ENCODE measurements around the gene GPC6. TPM values are rescaled to one million over a fixed set of nuclear protein-coding genes. Genes with fewer than 3 reads are reported as not detected.

The GPC6 gene
- total RNA-seq, 1 donor from 2014 or later = 42.9 TPM

- H3K4me1 Mint-ChIP-seq = no peaks in the 10 kb centered on the region
- no peaks in the 10 kb centered on the region for H3K9me3 ChIP-seq (ENCODE audit: low read depth)
- no peaks in the 10 kb centered on the region for H3K9me3 Mint-ChIP-seq
- no peak overlapping the region for H2AFZ ChIP-seq (replicated peaks)
- no peaks in the 10 kb centered on the region for H3K36me3 ChIP-seq
- H4K20me1 ChIP-seq (ENCODE audit: low read depth) = no peaks in the 10 kb centered on the region
- H3K27me3 ChIP-seq = no peaks in the 10 kb centered on the region
- no peak for TF ChIP-seq EZH2phosphoT487 (IDR thresholded peaks at IDR 0.05)
- H3K4me3 ChIP-seq = no peak overlapping the region
- H3K27ac Mint-ChIP-seq = no peak overlapping the region
- H3F3A ChIP-seq (ENCODE audit: low read depth) = no peaks in the 10 kb centered on the region
- no peak for DNase-seq (ENCODE audit: low spot score)
- no peaks in the 10 kb centered on the region for H3K36me3 Mint-ChIP-seq
- no peak overlapping the region for H3K9ac ChIP-seq
- H3K4me1 ChIP-seq = no peaks in the 10 kb centered on the region
- H3K79me2 ChIP-seq (ENCODE audit: low read depth) = no peaks in the 10 kb centered on the region
- no peaks in the 10 kb centered on the region for H3K27me3 Mint-ChIP-seq (ENCODE audit: insufficient read depth, low read depth)
- no peak overlapping the region for H3K27ac ChIP-seq
- no peak overlapping the region for H3K4me3 Mint-ChIP-seq
- no peak overlapping the region for H3K4me2 ChIP-seq
Measured at GRCh38 chr13:93867481-93867880, 640.9 kb downstream of the GPC6 start.

DNA sequence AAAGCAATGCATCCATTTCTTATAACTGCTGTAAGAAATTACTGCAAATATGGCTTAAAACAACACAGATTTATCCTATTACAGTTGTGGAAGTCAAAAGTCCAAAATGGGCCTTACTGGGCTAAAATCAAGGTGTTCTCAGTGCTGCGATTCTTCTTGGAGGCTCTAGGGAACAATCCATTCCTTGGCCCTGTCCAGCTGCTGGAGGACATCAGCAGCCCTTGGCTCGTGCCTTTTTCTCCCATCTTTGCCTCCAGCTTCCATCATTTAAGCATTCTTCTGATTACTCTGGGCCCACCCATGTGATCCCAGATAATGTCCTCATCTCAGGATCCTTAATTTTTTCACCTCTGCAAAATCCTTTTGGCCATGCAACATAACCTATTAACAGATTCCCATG, 645.8 kb downstream of the GPC6 start:
- no peaks in the 10 kb centered on the region for H3K9me3 Mint-ChIP-seq
- H3K27me3 Mint-ChIP-seq (ENCODE audit: insufficient read depth, low read depth) = no peaks in the 10 kb centered on the region
- no peak overlapping the region for H3K4me3 ChIP-seq
- H3K4me3 Mint-ChIP-seq = no peak overlapping the region
- no peak overlapping the region for H2AFZ ChIP-seq (replicated peaks)
- H3K4me1 ChIP-seq = no peaks in the 10 kb centered on the region
- no peaks in the 10 kb centered on the region for H3K4me1 Mint-ChIP-seq
- H3K4me2 ChIP-seq = no peak overlapping the region
- no peaks in the 10 kb centered on the region for H4K20me1 ChIP-seq (ENCODE audit: low read depth)
- no peak overlapping the region for H3K27ac Mint-ChIP-seq
- TF ChIP-seq CTCF (IDR thresholded peaks at IDR 0.05) (no peak), EZH2 (IDR thresholded peaks at IDR 0.05) (no peak), EZH2phosphoT487 (IDR thresholded peaks at IDR 0.05) (no peak)
- DNase-seq (ENCODE audit: low spot score) = no peak
- no peaks in the 10 kb centered on the region for H3K79me2 ChIP-seq (ENCODE audit: low read depth)
- H3K36me3 ChIP-seq = no peaks in the 10 kb centered on the region
- H3K27me3 ChIP-seq = no peaks in the 10 kb centered on the region
- no peaks in the 10 kb centered on the region for H3K9me3 ChIP-seq (ENCODE audit: low read depth)
- H3F3A ChIP-seq (ENCODE audit: low read depth) = no peaks in the 10 kb centered on the region
- no peak overlapping the region for H3K27ac ChIP-seq
- no peak overlapping the region for H3K9ac ChIP-seq
- no peaks in the 10 kb centered on the region for H3K36me3 Mint-ChIP-seq

GRCh38 chr13:93872786-93873347, 646.3 kb downstream of the GPC6 start:
- no peaks in the 10 kb centered on the region for H3K36me3 ChIP-seq
- no peaks in the 10 kb centered on the region for H4K20me1 ChIP-seq (ENCODE audit: low read depth)
- no peak overlapping the region for H3K27ac ChIP-seq
- Mint-ChIP-seq H3K36me3 (peaks cover 3% of the 10 kb centered on the region), H3K4me3 (no peak overlapping the region), H3K9me3 (peaks cover 4% of the 10 kb centered on the region), H3K27me3 (ENCODE audit: insufficient read depth, low read depth) (no peaks in the 10 kb centered on the region), H3K4me1 (no peaks in the 10 kb centered on the region), H3K27ac (no peak overlapping the region)
- no peak for TF ChIP-seq EZH2phosphoT487 (IDR thresholded peaks at IDR 0.05)
- no peak for TF ChIP-seq EZH2 (IDR thresholded peaks at IDR 0.05)
- no peak for TF ChIP-seq CTCF (IDR thresholded peaks at IDR 0.05)
- H3K9me3 ChIP-seq (ENCODE audit: low read depth) = no peaks in the 10 kb centered on the region
- no peaks in the 10 kb centered on the region for H3K27me3 ChIP-seq
- no peak overlapping the region for H3K9ac ChIP-seq
- no peak overlapping the region for H2AFZ ChIP-seq (replicated peaks)
- H3K79me2 ChIP-seq (ENCODE audit: low read depth) = no peaks in the 10 kb centered on the region
- no peaks in the 10 kb centered on the region for H3K4me1 ChIP-seq
- DNase-seq (ENCODE audit: low spot score) = no peak
- no peaks in the 10 kb centered on the region for H3F3A ChIP-seq (ENCODE audit: low read depth)
- no peak overlapping the region for H3K4me3 ChIP-seq
- no peak overlapping the region for H3K4me2 ChIP-seq

DNA sequence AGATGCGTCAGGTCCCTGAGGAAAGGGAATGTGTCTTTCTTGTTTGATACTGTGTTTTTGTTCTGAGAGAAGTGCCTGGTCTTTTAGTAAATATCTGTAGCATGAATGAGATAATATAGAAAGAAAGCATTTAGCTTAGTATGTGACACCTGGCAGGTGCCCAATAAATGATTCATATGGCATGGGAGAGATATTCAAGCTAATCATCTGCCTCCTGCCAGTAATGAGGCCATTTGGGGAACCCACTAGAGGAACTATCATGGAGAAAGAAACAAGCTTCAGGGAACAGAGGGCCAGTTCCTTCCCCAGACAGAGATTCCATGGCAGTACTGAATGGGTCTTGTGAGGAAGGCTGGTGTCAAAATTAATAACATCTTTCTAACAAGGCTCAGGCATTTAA, 648.9 kb downstream of the GPC6 start:
- H3K4me3 Mint-ChIP-seq = no peak overlapping the region
- Histone ChIP-seq H2AFZ (replicated peaks) (no peak overlapping the region), H3K27ac (no peak overlapping the region), H3K9me3 (ENCODE audit: low read depth) (no peaks in the 10 kb centered on the region), H3K4me2 (no peak overlapping the region), H3K9ac (no peak overlapping the region), H4K20me1 (ENCODE audit: low read depth) (no peaks in the 10 kb centered on the region), H3K4me1 (no peaks in the 10 kb centered on the region), H3K4me3 (no peak overlapping the region), H3K36me3 (no peaks in the 10 kb centered on the region), H3K27me3 (no peaks in the 10 kb centered on the region), H3K79me2 (ENCODE audit: low read depth) (no peaks in the 10 kb centered on the region), H3F3A (ENCODE audit: low read depth) (no peaks in the 10 kb centered on the region)
- peaks cover 11% of the 10 kb centered on the region for H3K9me3 Mint-ChIP-seq
- no peaks in the 10 kb centered on the region for H3K4me1 Mint-ChIP-seq
- no peak for DNase-seq (ENCODE audit: low spot score)
- no peak overlapping the region for H3K27ac Mint-ChIP-seq
- peaks cover 4% of the 10 kb centered on the region for H3K36me3 Mint-ChIP-seq
- H3K27me3 Mint-ChIP-seq (ENCODE audit: insufficient read depth, low read depth) = no peaks in the 10 kb centered on the region
- TF ChIP-seq EZH2 (IDR thresholded peaks at IDR 0.05) (no peak), CTCF (IDR thresholded peaks at IDR 0.05) (no peak), EZH2phosphoT487 (IDR thresholded peaks at IDR 0.05) (no peak)

Data from neural progenitor cell (in vitro differentiated cells).